Fibroblast of pulmonary artery (primary cell): Measurements from ENCODE around the gene NSD2.
A peak's percentile ranks its signal among the peaks of the same experiment; 100 is the strongest.

ENCODE experiments used
- DNase-seq: peaks from one replicate; pipeline ENCODE4 v3.0.0-alpha.2; 2010; ENCODE audit warnings: low read depth
- H3K4me3 ChIP-seq: replicated peaks from 2 replicates; pipeline ENCODE4 v1.5.1; 2011; ENCODE audit warnings: low read depth, mild to moderate bottlenecking, control low read depth, low read length, moderate library complexity
- TF ChIP-seq, protein P1 (sequence below): IDR thresholded peaks from 2 replicates; pipeline ENCODE4 v1.5.1; 2011; ENCODE audit warnings: mild to moderate bottlenecking, control low read depth, low read length, inconsistent platforms; ENCODE audit errors: missing control alignments

The NSD2 gene

GRCh38 chr4:1960170-1960825, 89.1 kb downstream of the NSD2 start:
- peak; percentile 41 for DNase-seq
- TF ChIP-seq, protein P1, sequence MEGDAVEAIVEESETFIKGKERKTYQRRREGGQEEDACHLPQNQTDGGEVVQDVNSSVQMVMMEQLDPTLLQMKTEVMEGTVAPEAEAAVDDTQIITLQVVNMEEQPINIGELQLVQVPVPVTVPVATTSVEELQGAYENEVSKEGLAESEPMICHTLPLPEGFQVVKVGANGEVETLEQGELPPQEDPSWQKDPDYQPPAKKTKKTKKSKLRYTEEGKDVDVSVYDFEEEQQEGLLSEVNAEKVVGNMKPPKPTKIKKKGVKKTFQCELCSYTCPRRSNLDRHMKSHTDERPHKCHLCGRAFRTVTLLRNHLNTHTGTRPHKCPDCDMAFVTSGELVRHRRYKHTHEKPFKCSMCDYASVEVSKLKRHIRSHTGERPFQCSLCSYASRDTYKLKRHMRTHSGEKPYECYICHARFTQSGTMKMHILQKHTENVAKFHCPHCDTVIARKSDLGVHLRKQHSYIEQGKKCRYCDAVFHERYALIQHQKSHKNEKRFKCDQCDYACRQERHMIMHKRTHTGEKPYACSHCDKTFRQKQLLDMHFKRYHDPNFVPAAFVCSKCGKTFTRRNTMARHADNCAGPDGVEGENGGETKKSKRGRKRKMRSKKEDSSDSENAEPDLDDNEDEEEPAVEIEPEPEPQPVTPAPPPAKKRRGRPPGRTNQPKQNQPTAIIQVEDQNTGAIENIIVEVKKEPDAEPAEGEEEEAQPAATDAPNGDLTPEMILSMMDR: no peak
- H3K4me3 ChIP-seq: no peak overlapping the region

GRCh38 chr4:1961038-1961437, 89.8 kb downstream of the NSD2 start:
- TF ChIP-seq, protein P1: no peak
- no peak for DNase-seq
- H3K4me3 ChIP-seq: no peak overlapping the region

DNA sequence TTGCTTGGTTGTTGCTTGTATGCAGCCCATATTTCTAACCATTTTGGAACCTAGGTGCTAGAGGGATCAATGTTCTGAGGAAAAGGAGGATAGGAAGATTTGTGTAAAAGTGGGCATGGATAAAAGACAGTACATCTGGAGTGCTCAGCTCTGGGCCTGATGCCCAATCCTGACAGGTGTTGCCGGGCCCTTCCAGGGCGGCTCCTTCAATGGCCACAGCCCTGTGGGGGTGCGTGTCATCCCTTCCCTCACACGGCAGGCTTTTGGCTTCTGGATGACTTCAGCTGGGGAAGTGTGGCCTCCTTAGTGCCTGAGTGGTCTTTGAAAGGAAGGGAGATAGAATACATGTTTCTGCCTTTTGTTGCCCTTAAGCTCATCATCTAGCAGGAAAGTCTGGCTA, 90.4 kb downstream of the NSD2 start:
- DNase-seq: no peak
- H3K4me3 ChIP-seq: no peak overlapping the region
- TF ChIP-seq, protein P1: no peak

DNA sequence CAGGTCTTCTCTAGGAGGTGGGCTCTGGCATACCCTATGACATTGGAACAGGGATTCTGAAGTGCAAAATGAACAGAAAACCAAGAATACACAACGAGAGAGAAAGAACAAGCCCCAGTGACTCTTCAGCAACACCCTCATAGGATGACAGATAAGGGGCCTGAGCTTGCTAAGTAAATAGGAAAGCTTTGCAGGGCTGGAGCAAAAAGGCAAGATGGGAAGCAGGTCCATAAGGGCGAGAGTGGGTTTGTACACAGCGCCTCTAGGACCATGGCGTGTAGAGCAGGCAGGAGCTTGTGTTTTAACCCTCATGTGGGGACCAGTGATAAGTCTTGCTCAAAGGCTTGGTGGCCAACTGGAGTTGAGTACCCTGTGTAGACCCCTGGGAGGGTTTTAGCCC, 91.8 kb downstream of the NSD2 start:
- no peak for DNase-seq
- TF ChIP-seq, protein P1: no peak

GRCh38 chr4:1964443-1964842, 93.2 kb downstream of the NSD2 start:
- DNase-seq: no peak
- H3K4me3 ChIP-seq: no peak overlapping the region
- TF ChIP-seq, protein P1: no peak

More for the DNA sequence above, 91.8 kb downstream of the NSD2 start:
- no peak overlapping the region for H3K4me3 ChIP-seq

- TF ChIP-seq, protein P1: no peak
- no peak for DNase-seq
- H3K4me3 ChIP-seq: no peak overlapping the region
These were observed 93.8 kb downstream of the NSD2 start for GRCh38 chr4:1964971-1965370.

- TF ChIP-seq, protein P1: no peak
- peak; percentile 11 for DNase-seq
- H3K4me3 ChIP-seq: no peak overlapping the region
These were observed 96.4 kb downstream of the NSD2 start for GRCh38 chr4:1967512-1968149.
